SU-DHL-6 (cell line): ENCODE data around the gene ACKR2.

Experiments used
- H2AFZ ChIP-seq: fragments of 200-600 bp; sonication (generic); 2 replicates; pipeline ENCODE4 v1.6.1; 2014; ENCODE audit warnings: low read depth, mild to moderate bottlenecking, moderate library complexity, mixed read lengths, antibody characterized with exemption, low read length; ENCODE audit not compliant: severe bottlenecking
- H3F3A ChIP-seq: fragments of 200-600 bp; shearing (Covaris generic); 2 replicates; pipeline ENCODE4 v1.6.0; 2016; ENCODE audit warnings: antibody characterized with exemption, mild to moderate bottlenecking; ENCODE audit not compliant: insufficient read depth
- H3K27ac ChIP-seq: fragments of 200-600 bp; sonication (generic); 2 replicates; pipeline ENCODE4 v1.5.1; 2016; ENCODE audit warnings: low read depth, mild to moderate bottlenecking, low read length, moderate library complexity, mixed read lengths
- H3K27me3 ChIP-seq: fragments of 200-600 bp; sonication (generic), shearing (Covaris generic); 2 replicates; pipeline ENCODE4 v1.6.0; 2014; ENCODE audit warnings: mild to moderate bottlenecking, low read length
- H3K36me3 ChIP-seq: fragments of 200-600 bp; sonication (generic); 2 replicates; pipeline ENCODE4 v1.6.1; 2014; ENCODE audit warnings: mild to moderate bottlenecking, low read length, mixed read lengths
- H3K4me2 ChIP-seq: fragments of 300-600, 200-600 bp; shearing (Covaris generic), sonication (generic); 2 replicates; pipeline ENCODE4 v1.6.0; 2014; ENCODE audit warnings: low read length, low read depth, mild to moderate bottlenecking; ENCODE audit not compliant: poor library complexity, severe bottlenecking
- H3K4me3 ChIP-seq: fragments of 200-600 bp; sonication (generic); 2 replicates; pipeline ENCODE4 v1.5.1; 2014; ENCODE audit warnings: antibody characterized with exemption, low read length, mild to moderate bottlenecking, mixed read lengths; ENCODE audit not compliant: insufficient read depth, poor library complexity, severe bottlenecking
- H3K79me2 ChIP-seq: fragments of 200-600 bp; sonication (generic); 2 replicates; pipeline ENCODE4 v1.6.1; 2014; ENCODE audit warnings: mild to moderate bottlenecking, low read length, moderate library complexity; ENCODE audit not compliant: insufficient read depth
- H3K9ac ChIP-seq: fragments of 200-600 bp; sonication (generic); 2 replicates; pipeline ENCODE4 v1.7.0; 2014; ENCODE audit warnings: mild to moderate bottlenecking, low read length
- H3K9me2 ChIP-seq: fragments of 200-600 bp; sonication (generic); replicated peaks from 2 replicates; pipeline ENCODE4 v1.6.1; 2014; ENCODE audit warnings: low read length; ENCODE audit not compliant: insufficient read depth
- H3K9me3 ChIP-seq: fragments of 200-600 bp; sonication (generic); 2 replicates; pipeline ENCODE4 v1.6.1; 2014; ENCODE audit warnings: low read length, mixed read lengths; ENCODE audit not compliant: insufficient read depth
- H4K20me1 ChIP-seq: fragments of 200-600 bp; sonication (generic); 2 replicates; pipeline ENCODE4 v1.6.1; 2014; ENCODE audit warnings: low read depth, mild to moderate bottlenecking, antibody characterized with exemption, low read length, moderate library complexity, mixed read lengths
- EZH2phosphoT487 ChIP-seq: fragments of 200-600 bp; sonication (generic), shearing (Covaris generic); conservative IDR thresholded peaks from 2 replicates; pipeline ENCODE4 v1.6.1; 2018; ENCODE audit warnings: mild to moderate bottlenecking, antibody characterized with exemption, low read length, moderate library complexity, mixed read lengths
- TF ChIP-seq, protein P1 (sequence below): fragments of 200-600 bp; sonication (generic); IDR thresholded peaks from one replicate; pipeline ENCODE4 v1.5.1; 2017; ENCODE audit warnings: antibody characterized with exemption, mild to moderate bottlenecking, low read length, moderate library complexity; ENCODE audit not compliant: insufficient read depth, poor library complexity, severe bottlenecking

ACKR2 gene

DNA sequence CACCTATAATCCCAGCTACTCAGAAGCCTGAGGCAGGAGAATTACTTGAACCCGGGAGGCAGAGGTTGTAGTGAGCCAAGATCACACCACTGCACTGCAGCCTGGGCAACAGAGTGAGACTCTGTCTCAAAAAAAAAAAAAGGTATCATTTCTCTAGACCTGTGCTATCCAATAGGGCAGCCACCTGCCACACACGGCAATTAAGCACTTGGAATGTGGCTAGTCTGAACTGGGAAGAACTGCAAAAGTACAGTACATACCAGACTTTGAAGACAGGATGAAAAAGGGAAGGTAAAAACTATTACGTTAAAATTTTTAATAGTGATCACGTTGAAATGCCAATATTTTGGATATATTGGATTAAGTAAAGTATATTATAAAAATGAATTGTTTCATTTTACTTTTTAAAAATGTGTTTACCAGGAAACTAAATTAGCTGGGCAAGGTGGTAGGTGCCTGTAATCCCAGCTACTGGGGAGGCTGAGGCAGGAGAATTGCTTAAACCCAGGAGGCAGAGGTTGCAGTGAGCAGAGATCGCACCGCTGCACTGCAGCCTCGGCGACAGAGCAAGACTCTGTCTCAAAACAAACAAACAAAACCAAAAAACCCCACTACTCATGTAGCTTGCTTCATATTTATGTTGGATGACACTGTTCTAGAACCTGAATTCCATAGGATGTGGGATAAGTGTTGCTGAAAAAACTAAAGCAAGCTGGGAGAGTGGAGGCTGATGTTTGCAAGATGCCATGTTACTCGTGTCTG lies 64.2 kb downstream of the ACKR2 start:
- Histone ChIP-seq H3K27ac (no peak overlapping the region), H3K9ac (no peak overlapping the region), H2AFZ (no peak overlapping the region), H3K79me2 (no peaks in the 10 kb centered on the region), H3K9me3 (no peaks in the 10 kb centered on the region), H3K9me2 (no peaks in the 10 kb centered on the region), H3F3A (no peaks in the 10 kb centered on the region), H3K4me2 (no peak overlapping the region), H3K4me3 (no peak overlapping the region), H3K27me3 (no peaks in the 10 kb centered on the region), H3K36me3 (no peaks in the 10 kb centered on the region), H4K20me1 (no peaks in the 10 kb centered on the region)
- TF ChIP-seq, protein P1, sequence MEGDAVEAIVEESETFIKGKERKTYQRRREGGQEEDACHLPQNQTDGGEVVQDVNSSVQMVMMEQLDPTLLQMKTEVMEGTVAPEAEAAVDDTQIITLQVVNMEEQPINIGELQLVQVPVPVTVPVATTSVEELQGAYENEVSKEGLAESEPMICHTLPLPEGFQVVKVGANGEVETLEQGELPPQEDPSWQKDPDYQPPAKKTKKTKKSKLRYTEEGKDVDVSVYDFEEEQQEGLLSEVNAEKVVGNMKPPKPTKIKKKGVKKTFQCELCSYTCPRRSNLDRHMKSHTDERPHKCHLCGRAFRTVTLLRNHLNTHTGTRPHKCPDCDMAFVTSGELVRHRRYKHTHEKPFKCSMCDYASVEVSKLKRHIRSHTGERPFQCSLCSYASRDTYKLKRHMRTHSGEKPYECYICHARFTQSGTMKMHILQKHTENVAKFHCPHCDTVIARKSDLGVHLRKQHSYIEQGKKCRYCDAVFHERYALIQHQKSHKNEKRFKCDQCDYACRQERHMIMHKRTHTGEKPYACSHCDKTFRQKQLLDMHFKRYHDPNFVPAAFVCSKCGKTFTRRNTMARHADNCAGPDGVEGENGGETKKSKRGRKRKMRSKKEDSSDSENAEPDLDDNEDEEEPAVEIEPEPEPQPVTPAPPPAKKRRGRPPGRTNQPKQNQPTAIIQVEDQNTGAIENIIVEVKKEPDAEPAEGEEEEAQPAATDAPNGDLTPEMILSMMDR, result no peak

- Histone ChIP-seq H3K9ac (no peak overlapping the region), H3K9me3 (no peaks in the 10 kb centered on the region), H3K4me3 (no peak overlapping the region), H3K4me2 (no peak overlapping the region), H3K36me3 (no peaks in the 10 kb centered on the region), H2AFZ (no peak overlapping the region), H3K79me2 (no peaks in the 10 kb centered on the region), H3F3A (no peaks in the 10 kb centered on the region; the same call in 1 of the 2 replicates), H3K9me2 (no peaks in the 10 kb centered on the region), H4K20me1 (no peaks in the 10 kb centered on the region), H3K27ac (no peak overlapping the region), H3K27me3 (no peaks in the 10 kb centered on the region)
- TF ChIP-seq EZH2phosphoT487, result no peak
- TF ChIP-seq, protein P1, result no peak
Observed at GRCh38 chr3:42874749-42875148, 65.5 kb downstream of the ACKR2 start.

DNA sequence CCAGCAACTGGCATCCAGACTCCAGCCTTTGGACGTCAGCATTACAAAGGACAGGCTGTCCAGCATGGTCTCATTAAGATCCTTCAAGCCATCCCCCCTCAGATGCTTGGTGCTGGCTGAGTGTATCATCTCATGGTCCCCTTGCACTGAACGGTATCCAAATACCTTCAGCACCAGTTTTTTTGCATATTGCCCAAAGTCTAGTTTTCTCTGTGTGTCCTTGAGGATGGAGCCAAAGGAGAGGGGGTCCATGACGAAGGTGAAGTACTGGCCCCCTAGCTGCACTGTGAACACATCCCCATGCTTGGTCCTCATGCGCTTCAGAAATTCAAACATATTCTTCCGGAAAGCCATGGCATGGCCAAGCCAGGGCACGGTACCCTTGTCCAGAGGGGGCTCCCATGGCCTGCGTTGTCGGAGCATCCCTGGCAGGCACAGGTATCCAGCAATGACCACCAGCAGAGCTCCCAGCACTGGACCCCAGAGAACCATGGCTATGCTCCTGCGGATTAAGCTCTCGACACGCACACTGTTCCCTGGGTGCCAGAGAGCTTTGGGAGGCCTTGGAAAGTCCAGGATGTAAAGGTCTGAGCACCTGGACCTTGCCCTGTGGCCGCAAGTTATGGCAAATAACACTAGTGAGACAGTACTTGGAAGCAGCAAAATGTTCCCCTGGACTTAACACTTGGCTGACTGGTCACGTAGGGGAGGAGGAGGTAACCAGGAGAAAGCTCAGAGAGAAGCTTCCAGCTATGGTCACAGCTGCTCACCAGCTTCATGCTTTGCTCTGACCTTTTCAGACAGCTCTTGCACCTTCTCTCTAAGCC lies 66.3 kb downstream of the ACKR2 start, which contains the start of gene CYP8B1:
Gene CYP8B1 (minus strand): TSS at position 555 of the 827 bp plus-strand sequence. CDS start 63 bp downstream, at position 492.
- Histone ChIP-seq H3K27ac (no peak within 1 kb of the TSS), H3K27me3 (no peaks in the 10 kb centered on the region), H3F3A (no peaks in the 10 kb centered on the region; the same call in 1 of the 2 replicates), H4K20me1 (no peaks in the 10 kb centered on the region), H3K4me2 (no peak within 1 kb of the TSS), H3K36me3 (no peaks in the 10 kb centered on the region), H3K9me2 (no peaks in the 10 kb centered on the region), H3K4me3 (no peak within 1 kb of the TSS), H3K9ac (no peak within 1 kb of the TSS), H3K79me2 (no peaks in the 10 kb centered on the region), H3K9me3 (no peaks in the 10 kb centered on the region), H2AFZ (no peak within 1 kb of the TSS)
- no peak for TF ChIP-seq EZH2phosphoT487
- TF ChIP-seq, protein P1, result no peak
